ENCODE measurements around the gene ROBO1. TPM values are rescaled to one million over a fixed set of nuclear protein-coding genes. Genes with fewer than 3 reads are reported as not detected.
A peak's percentile ranks its signal among the peaks of the same experiment; 100 is the strongest.

The ROBO1 gene
- total RNA-seq, 1 donor from 2014 or later, result 0.64 TPM

DNA sequence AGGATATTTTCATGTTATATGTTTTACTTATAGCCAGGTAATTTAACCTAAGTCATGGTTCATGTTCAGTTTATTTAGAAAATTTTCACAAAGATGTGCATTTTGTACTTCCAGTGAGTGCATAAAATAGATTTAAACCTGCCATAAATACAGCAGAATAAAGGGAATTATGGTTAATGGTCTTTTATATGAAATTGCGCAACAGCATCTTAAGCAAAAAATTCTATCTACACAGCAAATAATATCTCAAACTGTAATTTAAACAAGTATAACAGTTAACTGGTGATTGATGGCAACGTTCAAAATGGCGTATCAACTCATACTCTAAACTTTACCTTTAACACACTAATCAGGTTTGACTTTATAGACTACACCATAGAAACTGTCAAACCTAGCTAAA lies 97.6 kb downstream of the ROBO1 start:
- no peak for DNase-seq (ENCODE audit: low read depth in 2 of 2)

DNA sequence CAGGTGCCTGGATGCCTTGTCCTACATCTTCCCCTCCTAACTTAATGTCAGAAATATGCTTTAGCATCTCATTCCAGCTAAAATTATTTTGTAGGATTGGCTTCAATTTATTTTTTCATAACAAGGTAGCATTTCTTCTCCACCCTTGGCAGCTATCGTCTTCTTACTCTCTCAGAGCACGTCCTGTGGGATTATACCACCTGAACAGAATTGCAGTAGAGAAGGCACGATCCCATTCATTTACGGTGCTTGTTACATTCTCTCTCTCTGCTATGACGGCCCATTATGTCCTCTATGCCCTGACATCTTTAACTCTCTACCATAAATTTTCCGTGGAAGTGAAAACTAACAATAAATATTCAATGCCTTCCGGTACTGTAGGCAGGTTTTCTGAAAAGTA lies 103.3 kb downstream of the ROBO1 start:
- DNase-seq (ENCODE audit: low read depth in 2 of 2), result no peak

DNA sequence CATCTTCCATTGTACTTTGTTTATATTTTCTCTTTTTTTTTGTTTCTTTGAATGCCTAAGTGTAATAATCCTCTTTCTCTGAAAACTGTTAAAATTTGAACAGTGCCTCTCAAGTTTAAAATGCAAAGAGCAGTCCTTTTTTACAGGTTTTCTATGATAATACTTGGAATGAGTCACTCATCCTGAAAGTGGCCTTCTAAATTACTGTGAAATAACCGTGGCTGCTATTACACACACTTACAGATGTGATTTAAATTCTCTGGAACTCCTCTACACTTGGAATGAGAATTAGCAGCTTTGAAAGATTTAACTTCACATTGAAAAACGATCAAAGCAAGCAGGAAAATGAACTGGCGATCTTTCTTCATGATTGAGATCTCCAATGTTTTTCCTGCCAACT lies 105.9 kb downstream of the ROBO1 start:
- no peak for DNase-seq (ENCODE audit: low read depth in 2 of 2)

- no peak for DNase-seq (ENCODE audit: low read depth in 2 of 2)
These were observed 110.7 kb downstream of the ROBO1 start for GRCh38 chr3:79657076-79657475.

DNA sequence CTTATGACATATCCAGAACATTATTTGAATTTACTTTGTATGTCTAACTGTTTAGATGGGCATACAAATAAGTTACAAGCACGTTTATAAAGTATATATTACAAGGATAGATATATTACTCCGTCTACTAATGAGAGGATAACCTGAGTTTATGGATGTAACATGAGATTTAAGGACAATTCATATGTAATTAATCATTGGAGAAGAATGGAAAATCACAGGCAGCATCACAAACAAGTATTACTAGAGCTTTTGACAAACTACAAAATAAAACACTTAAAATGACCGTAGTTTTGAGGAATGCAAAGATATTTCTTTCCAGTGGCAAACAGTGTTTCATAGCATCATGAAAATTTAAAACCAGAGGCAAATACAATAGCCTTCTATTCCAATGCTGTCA lies 113.8 kb downstream of the ROBO1 start:
- DNase-seq (ENCODE audit: low read depth in 2 of 2), result no peak

DNA sequence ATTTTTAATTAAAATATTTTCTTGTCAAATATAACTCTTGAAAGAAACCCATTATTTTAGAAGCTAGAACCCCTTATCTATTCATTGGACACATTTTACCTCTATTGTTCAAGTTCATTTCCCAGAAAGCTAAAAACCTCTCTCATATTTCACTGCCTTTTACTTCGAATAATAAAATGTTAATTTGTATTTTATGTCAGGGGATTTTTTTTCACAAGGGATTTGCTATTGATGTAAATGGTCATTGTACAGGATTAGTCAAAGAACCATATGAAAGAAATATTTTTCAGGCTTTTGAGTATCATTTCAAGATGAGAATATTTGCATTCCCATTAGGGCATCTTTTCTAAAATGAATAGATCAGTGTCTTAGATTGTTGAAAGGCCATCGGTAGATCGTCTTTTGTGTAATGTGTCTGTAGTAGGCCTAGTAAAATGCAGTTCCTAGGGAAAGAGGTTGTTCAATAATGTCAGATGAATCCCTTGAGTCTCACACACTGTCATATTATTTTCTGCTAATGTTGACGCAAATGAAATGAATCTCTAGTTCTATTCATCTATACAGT lies 114.5 kb downstream of the ROBO1 start:
- no peak for DNase-seq (ENCODE audit: low read depth in 2 of 2)

DNA sequence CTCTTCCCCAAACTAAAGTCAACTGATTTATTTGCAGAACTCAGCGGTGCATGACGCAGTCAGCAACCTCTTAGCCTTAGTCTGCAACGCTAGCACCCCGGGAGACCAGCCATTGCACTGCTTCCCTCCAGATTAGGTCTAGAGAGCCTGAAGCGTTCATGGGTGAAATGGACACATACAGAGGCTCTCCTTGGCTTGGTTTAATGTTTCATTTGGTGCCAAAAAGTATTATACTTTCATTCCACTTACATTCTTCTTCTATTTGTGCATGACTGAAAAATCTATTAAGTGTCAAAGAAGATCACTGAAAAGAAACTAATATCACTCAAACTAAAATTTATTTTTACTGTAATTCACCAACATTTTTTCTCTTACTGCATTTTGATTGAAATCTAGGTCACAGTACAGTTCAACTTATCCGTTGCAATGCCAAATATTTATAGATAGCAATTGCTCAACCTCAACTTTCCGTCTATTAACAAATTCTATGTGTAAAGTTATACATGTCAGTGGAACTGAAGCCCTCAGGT lies 116.2 kb downstream of the ROBO1 start:
- no peak for DNase-seq (ENCODE audit: low read depth in 2 of 2)

DNA sequence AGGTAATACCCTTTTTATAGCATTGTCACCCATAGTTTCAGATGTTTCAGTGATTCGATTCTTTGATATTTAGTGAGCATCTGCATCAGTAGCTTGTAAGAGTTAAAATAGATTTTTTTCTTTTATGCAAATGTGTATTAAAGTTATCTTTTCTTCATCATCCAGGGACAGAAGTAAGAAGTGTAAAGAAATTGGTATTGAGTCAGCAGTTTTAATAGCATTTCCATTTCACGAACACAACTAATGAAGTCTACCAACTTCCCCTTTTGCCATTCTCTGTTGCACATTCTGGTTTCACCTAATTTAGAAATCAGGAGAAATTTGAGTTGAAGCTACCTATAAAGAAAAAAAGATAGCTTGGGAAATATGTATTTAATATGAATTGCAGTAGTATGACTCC lies 127.9 kb downstream of the ROBO1 start:
- no peak for DNase-seq (ENCODE audit: low read depth in 2 of 2)

- DNase-seq (ENCODE audit: low read depth in 2 of 2), result no peak
These were observed 131.4 kb downstream of the ROBO1 start for GRCh38 chr3:79636372-79636771.

DNA sequence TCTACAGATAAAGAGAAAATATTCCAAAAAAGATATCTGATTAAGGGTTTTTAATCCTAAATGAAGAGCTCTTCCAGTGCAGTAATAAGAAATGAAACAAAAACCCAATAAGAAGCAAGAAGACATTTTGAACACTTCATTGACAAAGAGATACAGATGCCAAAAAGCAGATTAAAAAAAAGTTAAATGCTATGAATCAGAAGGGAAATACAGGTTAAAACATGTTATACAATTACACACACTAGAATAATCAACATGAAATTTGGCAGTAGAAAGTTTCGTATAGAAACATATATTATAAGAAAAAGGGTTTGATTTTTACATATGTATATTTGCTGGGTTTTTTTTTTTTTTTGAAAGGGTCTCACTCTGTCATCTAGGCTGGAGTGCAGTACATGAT lies 135.0 kb downstream of the ROBO1 start:
- DNase-seq (ENCODE audit: low read depth in 2 of 2), result no peak

GRCh38 chr3:79618883-79619282 lies 148.9 kb downstream of the ROBO1 start:
- no peak for DNase-seq (ENCODE audit: low read depth in 2 of 2)

- DNase-seq (ENCODE audit: low read depth in 2 of 2), result no peak
These were observed 161.4 kb downstream of the ROBO1 start for GRCh38 chr3:79606414-79606813.

- DNase-seq (ENCODE audit: low read depth in 2 of 2), result no peak
These were observed 163.1 kb downstream of the ROBO1 start for GRCh38 chr3:79604681-79605080.

DNA sequence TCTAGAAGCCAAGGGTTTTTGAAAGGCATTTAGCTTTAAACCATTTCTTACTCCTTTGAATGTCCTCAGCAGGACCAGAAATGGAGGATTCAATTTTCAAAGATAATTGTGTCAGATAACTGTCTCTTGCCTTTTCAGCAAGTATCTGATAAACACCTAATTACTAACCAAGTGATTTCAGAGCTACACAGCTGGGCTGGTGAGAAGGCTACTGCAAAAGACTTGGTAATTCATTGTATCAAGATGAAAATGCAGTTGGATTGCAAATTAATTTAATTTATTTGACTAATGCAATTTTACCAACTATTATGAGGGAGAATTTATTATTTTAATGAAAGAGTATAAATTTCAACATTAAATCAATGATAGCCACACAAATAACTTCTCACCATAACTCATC lies 165.4 kb downstream of the ROBO1 start:
- DNase-seq (ENCODE audit: low read depth in 2 of 2), result no peak

- DNase-seq (ENCODE audit: low read depth in 2 of 2), result peak; percentile 25 to 48
These were observed 169.2 kb downstream of the ROBO1 start for GRCh38 chr3:79598594-79598993.

DNA sequence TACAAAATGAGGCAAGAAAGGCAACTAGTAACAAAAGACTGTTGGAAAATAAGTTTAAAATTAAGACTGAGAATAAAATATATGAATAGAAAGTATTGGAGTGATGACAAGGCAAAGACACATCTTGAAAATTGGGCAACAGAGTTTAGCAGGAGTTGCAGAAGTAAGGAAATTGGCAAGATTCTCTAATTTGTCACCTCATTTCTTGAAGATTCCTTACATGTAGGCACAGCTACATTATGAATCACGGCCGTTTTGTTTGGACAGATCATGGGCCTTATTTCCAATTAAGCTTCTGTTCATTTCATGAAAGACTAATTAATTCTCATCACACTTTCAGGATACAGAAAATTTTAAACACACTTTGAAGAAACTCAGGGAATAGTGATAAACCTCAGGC lies 170.1 kb downstream of the ROBO1 start:
- no peak for DNase-seq (ENCODE audit: low read depth in 2 of 2)

DNA sequence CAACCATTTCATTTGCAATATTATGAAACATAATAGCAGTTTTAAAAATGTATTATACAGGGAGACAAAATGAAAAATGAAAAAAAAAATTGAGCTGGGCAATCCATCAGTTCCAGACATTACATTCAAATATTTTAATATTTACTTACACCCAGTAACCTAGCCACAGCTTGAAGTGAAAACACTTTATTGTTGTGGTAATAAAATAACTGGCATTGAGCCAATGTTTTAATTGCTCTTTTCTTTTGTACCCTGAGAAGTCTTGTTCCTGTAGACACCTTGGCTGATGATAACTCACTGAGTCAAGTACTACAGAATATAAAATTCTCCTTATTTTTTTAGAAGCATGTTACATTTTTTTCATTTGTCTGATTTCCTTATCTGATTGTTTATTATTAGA lies 180.6 kb downstream of the ROBO1 start:
- peak in 1 of 2 donors; percentile 3 for DNase-seq (ENCODE audit: low read depth in 2 of 2)

DNA sequence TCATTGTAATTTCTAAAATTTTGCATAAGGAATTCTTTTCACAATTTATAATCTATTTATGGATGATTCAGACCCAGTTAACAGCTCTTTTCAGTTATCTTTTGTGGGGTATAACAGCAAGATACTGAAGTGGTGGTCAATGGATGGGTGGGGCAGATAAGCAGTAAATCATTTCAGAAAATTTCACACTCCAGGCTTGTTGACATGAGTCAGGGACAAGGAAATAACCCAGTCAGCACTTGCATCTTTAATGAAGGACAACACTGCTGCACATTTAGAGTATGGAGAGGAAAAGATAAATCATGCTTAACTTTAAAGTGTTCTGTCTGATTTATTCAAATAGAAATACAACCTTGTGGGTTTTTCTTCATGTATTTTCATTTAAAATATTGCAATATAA lies 181.6 kb downstream of the ROBO1 start:
- DNase-seq (ENCODE audit: low read depth in 2 of 2), result no peak

DNA sequence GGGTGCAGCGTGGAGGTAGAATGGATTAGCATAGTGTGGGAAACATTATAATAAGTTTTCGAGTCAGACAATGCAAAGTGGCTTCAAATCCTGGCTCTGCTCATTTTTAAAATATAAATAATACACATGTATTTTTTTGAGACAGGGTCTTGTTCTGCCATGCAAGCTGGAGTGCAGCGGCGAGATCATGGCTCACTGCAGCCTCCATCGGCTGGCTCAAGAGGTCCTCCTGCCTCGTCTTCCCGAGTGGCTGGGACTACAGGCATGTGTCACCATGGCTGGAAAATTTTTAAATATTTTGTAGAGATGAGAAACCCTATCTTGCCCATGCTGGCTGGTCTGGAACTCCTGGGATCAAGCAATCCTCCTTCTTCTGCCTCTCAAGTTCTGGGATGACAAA lies 194.9 kb downstream of the ROBO1 start:
- no peak for DNase-seq (ENCODE audit: low read depth in 2 of 2)

GRCh38 chr3:79568938-79569337 lies 198.9 kb downstream of the ROBO1 start:
- no peak for DNase-seq (ENCODE audit: low read depth in 2 of 2)

GRCh38 chr3:79564192-79564591 lies 203.6 kb downstream of the ROBO1 start:
- no peak for DNase-seq (ENCODE audit: low read depth in 2 of 2)

DNA sequence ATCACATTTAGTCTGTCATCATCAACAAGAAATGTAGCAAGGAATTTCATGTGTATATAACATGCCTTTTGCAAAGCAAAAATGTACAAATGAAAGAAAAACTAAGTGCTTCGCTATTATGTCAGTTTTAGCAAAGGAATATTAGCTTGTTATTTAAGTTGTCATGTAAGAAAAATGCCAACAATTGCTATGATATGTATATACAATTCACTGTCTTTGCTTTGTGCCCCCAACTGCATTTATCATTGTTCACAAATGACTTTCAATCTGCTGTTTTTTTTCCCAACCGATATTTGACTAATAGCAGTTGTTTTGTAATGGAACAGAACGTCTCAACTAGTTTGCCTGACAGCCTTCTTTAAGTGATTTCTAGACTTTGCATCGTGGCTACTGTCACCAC lies 207.1 kb downstream of the ROBO1 start:
- no peak for DNase-seq (ENCODE audit: low read depth in 2 of 2)

- peak; percentile 3 to 7 for DNase-seq (ENCODE audit: low read depth in 2 of 2)
These were observed 208.9 kb downstream of the ROBO1 start for GRCh38 chr3:79558943-79559342.

GRCh38 chr3:79555655-79556054 lies 212.1 kb downstream of the ROBO1 start:
- no peak for DNase-seq (ENCODE audit: low read depth in 2 of 2)

Measured in dermis microvascular lymphatic vessel endothelial cell (primary cell).